Activated CD4-positive, alpha-beta T cell treated with anti-CD3 and anti-CD28 coated beads, Interleukin-2, amount 10 ng/mL, durations not matched to agents 7 days and 5 days (primary cell): Measurements from ENCODE around the gene BACH2. TPM values are rescaled to one million over a fixed set of nuclear protein-coding genes. Genes with fewer than 3 reads are reported as not detected.

Source experiments
- CTCF ChIA-PET: fragments of 350-600 bp; sonication (Branson Sonifier 250); formaldehyde crosslinking; loops from one replicate; lab custom pipeline; 2021; ENCODE audit warnings: antibody characterized with exemption; lab: Charles Lee
- POLR2A ChIA-PET: fragments of 350-600 bp; sonication (Branson Sonifier 250); formaldehyde crosslinking; loops from one replicate; lab custom pipeline; 2021; ENCODE audit warnings: antibody characterized with exemption; lab: Charles Lee
- DNase-seq: peaks from one replicate; pipeline ENCODE4 v3.0.0-alpha.2; 2020
- H3K27ac Mint-ChIP-seq: one replicate; pipeline ENCODE4 v1.8.0; 2021; ENCODE audit warnings: mild to moderate bottlenecking, moderate library complexity, mixed read lengths
- H3K27me3 Mint-ChIP-seq: one replicate; pipeline ENCODE4 v1.8.0; 2021; ENCODE audit warnings: mixed read lengths
- H3K36me3 Mint-ChIP-seq: one replicate; pipeline ENCODE4 v1.8.0; 2021; ENCODE audit warnings: low read depth, mixed read lengths
- H3K4me1 Mint-ChIP-seq: one replicate; pipeline ENCODE4 v1.8.0; 2021; ENCODE audit warnings: mixed read lengths
- H3K4me3 Mint-ChIP-seq: one replicate; pipeline ENCODE4 v1.8.0; 2021; ENCODE audit warnings: mild to moderate bottlenecking, moderate library complexity, mixed read lengths
- H3K9me3 Mint-ChIP-seq: one replicate; pipeline ENCODE4 v1.8.0; 2021; ENCODE audit warnings: mixed read lengths
- total RNA-seq, 2 experiments: library from RNA; stranded (reverse); gene quantifications; one replicate each; pipeline ENCODE4 v1.2.3, GENCODE V29; 2021

BACH2 gene
- total RNA-seq, 2 experiments from 2014 or later: 59.4 to 61.6 TPM

- no peaks in the 10 kb centered on the region for H3K27me3 Mint-ChIP-seq
- DNase-seq: no peak
- no peak overlapping the region for H3K4me3 Mint-ChIP-seq
- CTCF ChIA-PET: interaction anchor here (0.7 to 5.8 kb wide), 4 partner anchors 158 to 534 kb away, joined by 3 to 45 read pairs (median 3); no protein-coding TSS in a partner anchor
- H3K9me3 Mint-ChIP-seq: no peaks in the 10 kb centered on the region
- H3K4me1 Mint-ChIP-seq: peaks cover 62% of the 10 kb centered on the region
- H3K27ac Mint-ChIP-seq: peak overlapping the region; percentile 25
- peaks cover 69% of the 10 kb centered on the region for H3K36me3 Mint-ChIP-seq
- POLR2A ChIA-PET: no interaction called here
Observed at GRCh38 chr6:89942601-89943000, 354.0 kb downstream of the BACH2 start.

GRCh38 chr6:89941763-89942497, 354.7 kb downstream of the BACH2 start:
- POLR2A ChIA-PET: no interaction called here
- Mint-ChIP-seq H3K27me3 (no peaks in the 10 kb centered on the region), H3K4me3 (no peak overlapping the region), H3K9me3 (no peaks in the 10 kb centered on the region), H3K4me1 (peaks cover 58% of the 10 kb centered on the region), H3K36me3 (peaks cover 69% of the 10 kb centered on the region), H3K27ac (peak overlapping the region; percentile 72)
- CTCF ChIA-PET: interaction anchor here (0.9 to 5.8 kb wide), 8 partner anchors 9 to 535 kb away, joined by 3 to 45 read pairs (median 8); no protein-coding TSS in a partner anchor
- DNase-seq: no peak

- Mint-ChIP-seq H3K27me3 (no peaks in the 10 kb centered on the region), H3K27ac (peak overlapping the region; percentile 72), H3K9me3 (no peaks in the 10 kb centered on the region), H3K4me3 (no peak overlapping the region), H3K36me3 (peaks cover 67% of the 10 kb centered on the region), H3K4me1 (peaks cover 52% of the 10 kb centered on the region)
- DNase-seq: no peak
- POLR2A ChIA-PET: interaction anchor here (0.6 kb wide), 1 partner anchor 186 kb away, joined by 3 read pairs; no protein-coding TSS in a partner anchor
- CTCF ChIA-PET: interaction anchor here (0.6 to 5.8 kb wide), 45 partner anchors 10 to 540 kb away, joined by 3 to 45 read pairs (median 4); partner anchors contain the start of gene CASP8AP2
Observed at GRCh38 chr6:89941031-89941762, 355.4 kb downstream of the BACH2 start.

- Mint-ChIP-seq H3K36me3 (peaks cover 67% of the 10 kb centered on the region), H3K9me3 (no peaks in the 10 kb centered on the region), H3K27ac (peak overlapping the region; percentile 72), H3K4me3 (no peak overlapping the region), H3K27me3 (no peaks in the 10 kb centered on the region), H3K4me1 (peaks cover 45% of the 10 kb centered on the region)
- CTCF ChIA-PET: interaction anchor here (0.6 to 5.8 kb wide), 61 partner anchors 9 to 641 kb away, joined by 3 to 45 read pairs (median 3); partner anchors contain the start of gene CASP8AP2
- POLR2A ChIA-PET: interaction anchor here (0.6 kb wide), 1 partner anchor 187 kb away, joined by 3 read pairs; no protein-coding TSS in a partner anchor
- peak; percentile 83 for DNase-seq
Observed at GRCh38 chr6:89940225-89941027, 356.2 kb downstream of the BACH2 start.

GRCh38 chr6:89939144-89939543, 357.5 kb downstream of the BACH2 start:
- Mint-ChIP-seq H3K27ac (no peak overlapping the region), H3K4me1 (peaks cover 34% of the 10 kb centered on the region)
- POLR2A ChIA-PET: no interaction called here

GRCh38 chr6:89938014-89938413, 358.6 kb downstream of the BACH2 start:
- Mint-ChIP-seq H3K4me3 (no peak overlapping the region), H3K9me3 (no peaks in the 10 kb centered on the region), H3K4me1 (peaks cover 34% of the 10 kb centered on the region), H3K27ac (no peak overlapping the region), H3K27me3 (no peaks in the 10 kb centered on the region), H3K36me3 (peaks cover 65% of the 10 kb centered on the region)
- ChIA-PET POLR2A (no interaction called here), CTCF (interaction anchor here (1.5 to 5.8 kb wide), 2 partner anchors 51 to 538 kb away, joined by 3 to 45 read pairs; no protein-coding TSS in a partner anchor)
- DNase-seq: no peak

More at GRCh38 chr6:89939144-89939543, 357.5 kb downstream of the BACH2 start:
- Mint-ChIP-seq H3K9me3 (no peaks in the 10 kb centered on the region), H3K4me3 (no peak overlapping the region), H3K27me3 (no peaks in the 10 kb centered on the region), H3K36me3 (peaks cover 67% of the 10 kb centered on the region)
- CTCF ChIA-PET: interaction anchor here (0.6 to 5.8 kb wide), 3 partner anchors 218 to 537 kb away, joined by 3 to 45 read pairs (median 3); no protein-coding TSS in a partner anchor
- no peak for DNase-seq

GRCh38 chr6:89936177-89936576, 360.5 kb downstream of the BACH2 start:
- POLR2A ChIA-PET: no interaction called here

GRCh38 chr6:89934685-89935366, 361.8 kb downstream of the BACH2 start:
- H3K4me1 Mint-ChIP-seq: peaks cover 20% of the 10 kb centered on the region
- CTCF ChIA-PET: no interaction called here

More at GRCh38 chr6:89936177-89936576, 360.5 kb downstream of the BACH2 start:
- Mint-ChIP-seq H3K36me3 (peaks cover 74% of the 10 kb centered on the region), H3K4me1 (peaks cover 25% of the 10 kb centered on the region), H3K4me3 (no peak overlapping the region), H3K27ac (no peak overlapping the region), H3K27me3 (no peaks in the 10 kb centered on the region), H3K9me3 (no peaks in the 10 kb centered on the region)
- DNase-seq: no peak
- CTCF ChIA-PET: no interaction called here

GRCh38 chr6:89932245-89932802, 364.3 kb downstream of the BACH2 start:
- H3K36me3 Mint-ChIP-seq: peaks cover 82% of the 10 kb centered on the region
- no peak overlapping the region for H3K4me3 Mint-ChIP-seq
- H3K9me3 Mint-ChIP-seq: peaks cover under 1% of the 10 kb centered on the region
- H3K4me1 Mint-ChIP-seq: peaks cover 34% of the 10 kb centered on the region
- CTCF ChIA-PET: no interaction called here
- H3K27ac Mint-ChIP-seq: no peak overlapping the region
- H3K27me3 Mint-ChIP-seq: no peaks in the 10 kb centered on the region
- DNase-seq: no peak
- POLR2A ChIA-PET: no interaction called here

More at GRCh38 chr6:89934685-89935366, 361.8 kb downstream of the BACH2 start:
- H3K4me3 Mint-ChIP-seq: no peak overlapping the region
- POLR2A ChIA-PET: no interaction called here
- no peaks in the 10 kb centered on the region for H3K9me3 Mint-ChIP-seq
- no peaks in the 10 kb centered on the region for H3K27me3 Mint-ChIP-seq
- no peak overlapping the region for H3K27ac Mint-ChIP-seq
- peaks cover 75% of the 10 kb centered on the region for H3K36me3 Mint-ChIP-seq
- no peak for DNase-seq

- Mint-ChIP-seq H3K27me3 (no peaks in the 10 kb centered on the region), H3K4me1 (peaks cover 49% of the 10 kb centered on the region), H3K9me3 (peaks cover 2% of the 10 kb centered on the region), H3K27ac (no peak overlapping the region), H3K4me3 (no peak overlapping the region), H3K36me3 (peaks cover 74% of the 10 kb centered on the region)
- DNase-seq: no peak
- ChIA-PET CTCF (interaction anchor here (1.0 to 2.0 kb wide), 3 partner anchors 10 to 563 kb away, joined by 3 to 8 read pairs (median 3); no protein-coding TSS in a partner anchor), POLR2A (no interaction called here)
Observed at GRCh38 chr6:89930789-89931188, 365.9 kb downstream of the BACH2 start.

- Mint-ChIP-seq H3K9me3 (peaks cover 2% of the 10 kb centered on the region), H3K4me3 (no peak overlapping the region), H3K27me3 (no peaks in the 10 kb centered on the region), H3K4me1 (peaks cover 53% of the 10 kb centered on the region), H3K27ac (no peak overlapping the region), H3K36me3 (peaks cover 64% of the 10 kb centered on the region)
- no peak for DNase-seq
- ChIA-PET CTCF (interaction anchor here (1.0 kb wide), 1 partner anchor 12 kb away, joined by 4 read pairs; no protein-coding TSS in a partner anchor), POLR2A (no interaction called here)
Observed at GRCh38 chr6:89928604-89929003, 368.0 kb downstream of the BACH2 start.
